Measurements from ENCODE around the gene ERGIC3. TPM values are rescaled to one million over a fixed set of nuclear protein-coding genes. Genes with fewer than 3 reads are reported as not detected.

Gene ERGIC3
- total and polyA plus RNA-seq, 2 of the 13 experiments (the other 11 are each of a cell fraction or from before 2014, with no cell fraction given) = 407 to 670 TPM

GRCh38 chr20:35541783-35542662 lies at the start of gene ERGIC3 (continued):
- TF ChIP-seq SKIL (CRISPR knock-in tag; IDR thresholded peaks at IDR 0.05; ENCODE audit: borderline replicate concordance) = no peak
- TF ChIP-seq USF2 (IDR thresholded peaks at IDR 0.05; ENCODE audit: low read depth, low read length) = no peak
- TF ChIP-seq USF2 (CRISPR knock-in tag; IDR thresholded peaks at IDR 0.05; ENCODE audit: borderline replicate concordance) = peak; percentile 50; the same call in 1 of the 2 replicates
- TF ChIP-seq NFYB (CRISPR knock-in tag; IDR thresholded peaks at IDR 0.05) = peak; percentile 59; the same call in 1 of the 2 replicates
- TF ChIP-seq MAX (IDR thresholded peaks at IDR 0.05) = peak; percentile 87
- TF ChIP-seq ZNF607 (CRISPR knock-in tag; IDR thresholded peaks at IDR 0.05; ENCODE audit: borderline replicate concordance) = peak; percentile 96
- peak; percentile 74; the same call in 1 of the 2 replicates for TF ChIP-seq GATA4 (IDR thresholded peaks at IDR 0.05; ENCODE audit: borderline replicate concordance, low read depth)
- peak; percentile 94 for TF ChIP-seq ZMYM2 (CRISPR knock-in tag; IDR thresholded peaks at IDR 0.05)
- no peak for TF ChIP-seq ZNF567 (CRISPR knock-in tag; IDR thresholded peaks at IDR 0.05; ENCODE audit: borderline replicate concordance)
- peak; percentile 81 for TF ChIP-seq CCDC6 (CRISPR knock-in tag; IDR thresholded peaks at IDR 0.05)
- TF ChIP-seq ZNF547 (CRISPR knock-in tag; IDR thresholded peaks at IDR 0.05) = peak; percentile 94
- peak; percentile 90; the same call in 1 of the 2 replicates for TF ChIP-seq ZNF615 (CRISPR knock-in tag; IDR thresholded peaks at IDR 0.05; ENCODE audit: borderline replicate concordance)
- peak; percentile 51 for TF ChIP-seq IRF2 (CRISPR knock-in tag; IDR thresholded peaks at IDR 0.05)
- peak; percentile 81; the same call in 1 of the 2 replicates for TF ChIP-seq ZSCAN5A (CRISPR knock-in tag; IDR thresholded peaks at IDR 0.05; ENCODE audit: borderline replicate concordance)
- TF ChIP-seq NCOA2 (CRISPR knock-in tag; IDR thresholded peaks at IDR 0.05) = no peak
- TF ChIP-seq POGZ (CRISPR knock-in tag; IDR thresholded peaks at IDR 0.05) = peak; percentile 49; the same call in 1 of the 2 replicates
- no peak for TF ChIP-seq PCBP1 (IDR thresholded peaks at IDR 0.05; ENCODE audit: borderline replicate concordance, low read depth, low read length)
- TF ChIP-seq ZNF766 (CRISPR knock-in tag; IDR thresholded peaks at IDR 0.05; ENCODE audit: borderline replicate concordance) = no peak
- no peak for TF ChIP-seq ZKSCAN1 (IDR thresholded peaks at IDR 0.05; ENCODE audit: low read length)
- 0 out of 2 replicates have a peak, but pooled peaks have one; percentile 44 for TF ChIP-seq ZNF777 (CRISPR knock-in tag; IDR thresholded peaks at IDR 0.05)
- peak; percentile 90 for TF ChIP-seq ZFP91 (CRISPR knock-in tag; IDR thresholded peaks at IDR 0.05; ENCODE audit: borderline replicate concordance)
- no peak for TF ChIP-seq TBL1XR1 (IDR thresholded peaks at IDR 0.05; ENCODE audit: borderline replicate concordance, low read length, partially characterized antibody)
